ENCODE measurements around the gene APMAP.

DNA sequence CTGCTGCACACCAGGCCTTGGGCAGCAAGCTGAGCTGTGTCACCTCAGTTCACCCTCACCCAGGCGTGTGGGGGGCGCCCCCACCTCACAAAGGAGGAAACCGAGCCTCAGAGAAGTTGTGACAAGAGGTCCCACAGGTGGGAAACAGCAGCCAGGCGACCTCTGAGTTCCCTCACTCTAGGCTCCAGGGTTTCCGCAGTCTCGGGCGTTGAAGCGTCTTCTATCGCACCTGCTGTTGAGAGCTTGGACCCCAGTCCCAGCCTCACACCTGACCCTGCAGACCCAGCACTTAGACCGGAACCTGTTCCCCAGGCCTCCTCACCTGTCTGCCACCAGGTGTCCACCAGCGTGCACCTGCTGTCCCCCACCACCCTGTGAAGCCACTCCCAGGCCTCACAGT, 22.3 kb upstream of the APMAP start:
- TF ChIP-seq, protein P1, sequence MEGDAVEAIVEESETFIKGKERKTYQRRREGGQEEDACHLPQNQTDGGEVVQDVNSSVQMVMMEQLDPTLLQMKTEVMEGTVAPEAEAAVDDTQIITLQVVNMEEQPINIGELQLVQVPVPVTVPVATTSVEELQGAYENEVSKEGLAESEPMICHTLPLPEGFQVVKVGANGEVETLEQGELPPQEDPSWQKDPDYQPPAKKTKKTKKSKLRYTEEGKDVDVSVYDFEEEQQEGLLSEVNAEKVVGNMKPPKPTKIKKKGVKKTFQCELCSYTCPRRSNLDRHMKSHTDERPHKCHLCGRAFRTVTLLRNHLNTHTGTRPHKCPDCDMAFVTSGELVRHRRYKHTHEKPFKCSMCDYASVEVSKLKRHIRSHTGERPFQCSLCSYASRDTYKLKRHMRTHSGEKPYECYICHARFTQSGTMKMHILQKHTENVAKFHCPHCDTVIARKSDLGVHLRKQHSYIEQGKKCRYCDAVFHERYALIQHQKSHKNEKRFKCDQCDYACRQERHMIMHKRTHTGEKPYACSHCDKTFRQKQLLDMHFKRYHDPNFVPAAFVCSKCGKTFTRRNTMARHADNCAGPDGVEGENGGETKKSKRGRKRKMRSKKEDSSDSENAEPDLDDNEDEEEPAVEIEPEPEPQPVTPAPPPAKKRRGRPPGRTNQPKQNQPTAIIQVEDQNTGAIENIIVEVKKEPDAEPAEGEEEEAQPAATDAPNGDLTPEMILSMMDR (IDR thresholded peaks at IDR 0.05; ENCODE audit: low read depth, low read length): no peak
- TF ChIP-seq EZH2phosphoT487 (IDR thresholded peaks at IDR 0.05; ENCODE audit: low read depth): no peak

Measured in OCI-LY3 (cell line).